Right kidney (tissue), 1 donor: Measurements from ENCODE around the gene MAGI2.

Experiments used
- DNase-seq: peaks from one replicate; pipeline ENCODE4 v3.0.0-alpha.2; 2016

Gene MAGI2

GRCh38 chr7:78912781-78913180, 540.7 kb downstream of the MAGI2 start:
- DNase-seq: no peak

DNA sequence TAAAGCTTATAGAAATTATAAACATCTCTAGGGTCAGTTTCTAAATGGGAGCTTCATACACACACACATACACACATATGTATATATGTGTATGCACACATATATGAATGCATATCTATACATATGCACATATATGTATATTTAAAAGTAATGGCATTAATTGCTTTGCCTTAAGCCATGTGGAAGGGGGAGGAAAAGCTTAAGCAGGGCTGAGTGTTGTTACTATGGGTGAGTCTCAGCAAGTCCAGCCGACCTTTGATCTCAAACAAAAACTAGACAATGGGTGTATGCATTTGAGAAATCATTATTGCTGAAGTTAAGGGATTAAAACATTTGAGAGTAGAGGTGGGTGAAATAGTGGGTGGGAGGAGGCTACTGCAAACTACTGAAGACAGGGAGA, 546.7 kb downstream of the MAGI2 start:
- DNase-seq: no peak

DNA sequence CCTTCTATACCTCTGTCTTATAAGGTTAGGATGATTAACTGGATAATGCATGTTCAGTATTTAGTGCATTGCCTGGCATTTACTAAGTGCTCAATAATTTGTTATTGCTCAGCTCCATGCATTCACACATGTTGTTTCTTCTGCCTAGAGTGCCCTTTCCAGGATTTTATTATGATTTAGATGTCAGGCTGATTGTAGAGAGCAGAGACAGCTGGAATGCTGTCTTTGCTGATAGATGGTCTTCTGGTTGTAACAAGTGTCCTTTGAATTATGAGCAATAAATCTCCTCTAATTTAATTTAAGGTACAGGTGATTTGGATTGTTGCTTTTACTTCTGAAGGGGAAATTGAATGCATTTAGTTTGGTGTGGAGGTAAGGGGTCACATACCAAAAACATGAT, 548.0 kb downstream of the MAGI2 start:
- DNase-seq: no peak

- DNase-seq: no peak
Observed at GRCh38 chr7:78904983-78905382, 548.5 kb downstream of the MAGI2 start.

GRCh38 chr7:78901566-78901965, 551.9 kb downstream of the MAGI2 start:
- DNase-seq: no peak

DNA sequence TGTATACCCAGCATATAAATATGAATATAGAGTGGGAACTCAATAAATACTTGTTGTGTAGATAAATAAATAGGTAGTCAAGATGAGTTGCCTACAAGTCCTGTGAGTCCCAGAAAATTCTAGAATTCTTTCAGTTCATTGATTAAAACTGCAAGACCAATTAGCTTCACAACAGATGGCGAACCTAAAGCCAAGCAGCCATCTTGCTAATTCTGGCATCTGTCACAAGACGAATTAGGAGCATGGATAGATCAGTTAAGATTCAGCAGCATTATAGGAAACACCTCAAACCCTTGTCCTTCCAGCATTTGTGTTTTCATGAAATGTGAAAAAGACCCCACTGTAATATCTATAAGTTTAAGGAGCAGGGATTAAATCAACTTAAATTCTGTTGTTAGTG, 552.7 kb downstream of the MAGI2 start:
- no peak for DNase-seq

GRCh38 chr7:78895393-78895792, 558.1 kb downstream of the MAGI2 start:
- DNase-seq: no peak

DNA sequence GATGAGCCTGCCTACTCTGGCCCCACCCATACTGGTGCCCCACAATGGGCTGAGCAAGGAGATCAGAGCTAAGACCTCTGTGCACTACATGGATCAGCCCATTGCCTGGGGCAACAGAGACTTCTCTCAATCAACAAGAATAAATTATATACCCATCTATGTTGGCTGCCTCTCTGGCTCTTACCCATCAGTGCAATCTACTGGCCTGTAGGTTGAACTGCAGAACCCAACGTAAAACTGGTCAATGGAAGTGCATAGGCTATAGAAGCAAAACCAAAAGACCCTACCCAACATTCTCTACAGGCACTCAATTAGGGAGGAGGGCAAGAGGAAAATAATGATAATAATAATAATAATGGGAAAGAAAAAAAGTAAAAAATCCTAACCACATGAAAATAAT, 574.3 kb downstream of the MAGI2 start:
- no peak for DNase-seq

DNA sequence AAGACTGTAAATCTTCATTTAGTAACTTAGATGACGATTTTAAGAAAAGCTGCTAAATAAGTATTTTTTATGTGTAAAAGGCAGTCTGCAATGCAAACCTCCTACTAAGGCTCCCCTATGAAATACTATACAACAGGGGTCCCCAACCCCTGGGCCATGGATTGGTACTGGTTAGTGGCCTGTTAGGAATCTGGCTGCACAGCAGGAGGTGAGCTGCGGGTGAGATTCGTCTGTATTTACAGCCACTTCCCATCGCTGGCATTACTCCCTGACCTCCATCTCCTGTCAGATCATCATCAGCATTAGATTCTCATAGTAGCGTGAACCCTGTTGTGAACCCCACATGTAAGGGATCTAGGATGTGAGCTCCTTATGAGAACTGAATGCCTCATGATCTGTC, 580.4 kb downstream of the MAGI2 start:
- DNase-seq: no peak

GRCh38 chr7:78864339-78864738, 589.1 kb downstream of the MAGI2 start:
- DNase-seq: no peak

DNA sequence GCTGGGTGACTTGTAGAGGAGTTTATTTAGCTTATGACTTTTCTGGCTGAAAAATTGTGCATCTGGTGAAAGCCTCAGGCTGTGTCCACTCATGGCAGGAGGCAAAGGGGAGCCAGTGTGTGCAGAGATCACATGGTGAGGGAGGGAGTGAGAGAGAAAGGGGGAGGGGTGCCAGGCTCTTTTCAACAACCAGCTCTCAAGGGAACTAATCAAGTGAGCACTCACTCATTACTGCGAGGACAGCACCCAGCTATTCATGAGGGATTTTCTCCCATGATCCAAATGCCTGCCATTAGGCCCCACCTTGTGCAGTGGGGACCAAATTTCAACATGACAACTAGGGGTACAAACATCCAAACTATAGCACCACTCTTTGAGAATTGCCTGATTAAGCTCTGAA, 590.2 kb downstream of the MAGI2 start:
- DNase-seq: peak; percentile 6

DNA sequence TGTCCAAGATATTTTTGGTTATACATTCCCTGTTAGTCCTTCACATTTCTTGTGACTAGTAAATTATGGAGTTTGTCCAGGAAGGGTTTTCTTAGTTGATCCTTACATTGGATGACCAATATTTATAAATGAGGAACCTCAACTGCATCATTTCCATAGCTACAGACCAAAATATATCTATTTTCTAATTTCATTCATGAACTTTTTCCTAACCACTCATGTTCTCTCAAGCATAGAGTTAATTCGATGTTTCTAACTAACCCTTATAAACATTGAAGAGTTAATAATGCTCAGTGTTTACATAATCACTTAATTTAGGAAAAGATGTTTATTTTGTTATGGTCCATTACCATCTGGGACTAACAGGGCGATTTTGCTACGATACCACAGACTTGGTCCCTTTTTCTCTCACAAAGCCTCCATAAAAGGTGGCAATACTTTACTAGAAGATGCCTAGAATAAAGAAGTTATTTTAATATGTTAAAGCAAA, 591.0 kb downstream of the MAGI2 start:
- no peak for DNase-seq

DNA sequence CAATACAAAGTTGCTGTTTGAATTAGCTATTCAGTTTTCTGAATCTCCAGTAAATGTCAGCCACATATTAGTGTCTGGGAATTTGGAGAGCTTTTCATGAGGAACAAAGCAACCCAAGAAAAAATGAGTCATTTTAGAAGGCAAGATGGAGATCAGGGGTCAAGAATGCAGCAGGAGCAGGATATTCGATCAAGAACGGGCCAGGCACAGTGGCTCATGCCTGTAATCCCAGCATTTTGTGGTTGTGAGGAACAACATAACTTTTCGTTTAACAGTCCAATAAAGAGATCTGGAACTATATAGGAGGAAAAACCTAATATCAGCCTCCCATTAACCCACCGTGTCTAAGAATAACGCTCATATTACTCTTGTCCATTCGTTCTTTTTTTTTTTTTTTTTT, 600.5 kb downstream of the MAGI2 start:
- DNase-seq: no peak

DNA sequence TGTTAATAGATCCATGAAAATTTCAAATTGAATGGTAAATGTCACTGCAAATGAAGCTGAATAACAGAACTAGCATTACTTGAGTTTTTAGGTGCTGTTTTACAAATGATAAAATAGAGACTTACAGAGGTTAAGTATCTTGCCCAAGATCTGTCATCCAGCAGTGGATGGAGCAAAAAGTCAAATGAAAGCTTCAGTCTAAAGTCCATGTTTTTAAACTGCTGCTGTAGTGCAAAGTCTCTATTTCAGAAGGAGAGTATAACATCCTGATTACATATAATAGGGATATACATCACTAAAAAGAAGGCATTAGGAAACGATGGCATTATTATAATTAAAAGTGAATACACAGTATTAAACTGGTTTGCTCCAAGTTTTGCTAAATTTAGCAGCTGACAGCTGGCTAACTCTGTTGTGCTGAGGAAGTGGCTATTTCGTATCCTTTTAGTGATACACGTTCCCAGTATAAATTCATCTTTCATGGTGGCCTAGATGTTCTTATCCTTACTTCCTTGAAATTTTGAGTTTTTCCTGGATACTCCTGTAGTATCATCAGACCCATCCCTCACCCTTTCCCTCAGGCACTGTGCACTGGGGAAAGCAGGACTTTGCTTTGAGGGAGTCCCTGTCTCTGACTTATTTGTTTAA, 603.2 kb downstream of the MAGI2 start:
- no peak for DNase-seq

DNA sequence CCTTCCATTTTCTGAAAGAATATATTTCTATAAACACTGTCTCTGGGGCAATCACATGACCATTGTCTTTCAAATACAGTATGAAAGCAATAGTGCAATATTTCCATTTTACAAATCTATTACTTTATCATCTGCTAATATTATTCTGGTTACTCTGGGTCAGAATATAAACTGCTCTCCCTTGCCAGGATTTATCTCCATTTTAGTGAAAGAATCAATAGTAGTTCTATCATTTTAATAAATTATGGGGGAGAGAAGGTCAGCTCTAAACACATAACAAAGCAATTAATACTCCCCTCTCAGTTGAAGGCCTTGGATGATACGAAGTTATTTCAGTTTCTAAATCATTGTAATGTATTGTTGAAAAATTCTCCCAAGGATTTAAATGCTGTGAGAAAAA, 608.3 kb downstream of the MAGI2 start:
- no peak for DNase-seq

GRCh38 chr7:78842068-78842467, 611.4 kb downstream of the MAGI2 start:
- no peak for DNase-seq

- DNase-seq: no peak
Observed at GRCh38 chr7:78835897-78836296, 617.6 kb downstream of the MAGI2 start.

DNA sequence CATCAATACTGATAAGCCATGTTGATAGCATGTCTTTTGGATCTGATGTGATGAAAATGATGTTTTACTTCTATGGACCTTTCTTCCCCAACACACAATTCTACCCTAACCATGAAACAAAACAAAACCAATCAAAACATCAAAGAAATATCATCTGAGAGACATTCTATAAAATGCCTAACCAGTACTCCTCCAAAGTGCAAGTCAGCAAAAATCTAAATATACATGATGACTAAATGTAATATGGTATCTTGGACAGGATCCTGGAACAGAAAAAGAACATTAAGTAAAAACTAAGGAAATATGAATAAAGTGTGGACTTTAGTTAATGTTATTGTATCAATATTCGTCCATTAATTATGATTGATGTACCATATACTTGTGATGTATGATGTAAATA, 625.1 kb downstream of the MAGI2 start:
- no peak for DNase-seq

GRCh38 chr7:78803501-78804127, 649.9 kb downstream of the MAGI2 start:
- no peak for DNase-seq

- DNase-seq: no peak
Observed at GRCh38 chr7:78794101-78794500, 659.4 kb downstream of the MAGI2 start.

GRCh38 chr7:78792624-78793023, 660.8 kb downstream of the MAGI2 start:
- DNase-seq: no peak

DNA sequence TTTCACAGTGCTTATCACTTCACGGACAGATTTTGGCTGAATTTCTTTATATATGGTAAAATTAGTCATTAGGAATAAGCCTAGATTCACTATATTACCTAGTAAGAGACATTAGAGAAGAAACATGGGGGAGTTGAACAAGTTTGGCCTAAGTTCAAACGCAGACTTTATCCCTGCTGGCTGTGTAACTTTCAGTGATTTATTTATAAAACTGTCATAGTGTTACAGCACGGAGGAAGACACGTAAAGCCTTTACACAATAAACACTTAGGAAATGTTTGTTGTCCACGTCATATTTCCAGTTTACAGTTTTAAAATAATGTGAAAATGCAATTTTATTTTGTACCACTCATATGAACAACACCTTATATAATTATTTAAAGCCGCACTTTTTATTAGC, 661.5 kb downstream of the MAGI2 start:
- DNase-seq: no peak

DNA sequence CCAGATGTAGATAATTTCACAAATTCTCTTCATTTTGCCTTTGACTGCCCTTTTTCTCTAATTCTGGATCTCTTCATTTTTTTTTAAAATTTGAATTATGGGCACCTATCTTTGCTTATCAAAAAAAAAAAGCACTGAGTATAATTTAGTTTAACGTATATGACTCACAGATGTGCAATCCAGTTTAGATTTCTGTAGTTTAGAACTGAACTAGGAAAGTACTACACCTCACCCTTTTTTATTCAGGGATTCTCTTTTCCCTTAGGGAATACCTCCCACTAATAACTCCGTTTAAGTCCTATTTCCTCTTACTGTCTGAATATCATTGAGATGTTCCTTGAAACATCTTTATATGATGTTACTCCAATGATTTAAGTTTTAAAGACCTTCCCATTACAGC, 665.0 kb downstream of the MAGI2 start:
- DNase-seq: no peak

DNA sequence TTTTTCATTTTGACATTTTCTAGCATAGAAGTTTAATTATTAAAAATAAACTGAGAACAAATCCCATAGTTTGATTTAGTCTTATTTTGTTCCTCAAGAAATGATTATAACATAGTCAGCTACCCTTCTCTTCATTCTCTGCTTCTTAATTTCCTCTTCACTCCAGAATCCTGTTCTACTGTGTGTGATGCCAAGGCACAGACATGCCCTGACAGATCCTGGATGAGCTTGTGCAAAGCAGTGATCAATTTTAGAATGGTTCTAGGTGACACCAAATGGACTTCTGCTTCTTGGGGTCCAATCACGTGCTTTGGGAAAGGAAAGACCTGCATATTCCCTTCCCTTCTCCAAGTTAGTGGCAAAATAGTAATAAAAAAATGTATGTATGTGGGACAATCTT, 665.6 kb downstream of the MAGI2 start:
- DNase-seq: no peak

- DNase-seq: no peak
Observed at GRCh38 chr7:78786055-78786454, 667.4 kb downstream of the MAGI2 start.
